ENCODE measurements around the gene HNRNPA3. TPM values are rescaled to one million over a fixed set of nuclear protein-coding genes. Genes with fewer than 3 reads are reported as not detected.

HNRNPA3 gene
- total RNA-seq, 1 donor from 2014 or later = 339 TPM

- H3K27ac Mint-ChIP-seq = no peak overlapping the region
- no peak for TF ChIP-seq CTCF (IDR thresholded peaks at IDR 0.05; ENCODE audit: unreplicated experiment)
Observed at GRCh38 chr2:177271981-177272666, 59.5 kb downstream of the HNRNPA3 start.

DNA sequence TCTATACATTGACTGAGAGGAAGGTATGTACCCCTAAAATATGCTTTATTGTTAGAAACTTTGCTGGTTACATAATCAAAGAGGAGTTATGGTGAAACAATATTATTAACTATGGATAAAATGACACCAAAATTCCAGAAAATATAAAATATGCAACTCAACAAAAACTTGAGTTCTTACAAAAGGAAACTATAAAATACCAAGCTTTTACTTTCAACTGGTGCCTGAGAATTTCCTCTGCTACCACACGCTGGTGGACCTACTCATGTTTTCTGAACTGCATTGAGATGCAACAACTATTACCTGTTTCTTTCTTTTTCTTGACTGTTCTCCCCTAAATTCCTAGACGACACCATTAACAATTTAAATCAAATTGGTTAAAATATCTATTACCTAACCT is 60.2 kb downstream of the HNRNPA3 start:
- Mint-ChIP-seq H3K27me3 (no peaks in the 10 kb centered on the region), H3K4me3 (ENCODE audit: low read depth) (no peak overlapping the region), H3K36me3 (ENCODE audit: insufficient read depth) (no peaks in the 10 kb centered on the region), H3K4me1 (ENCODE audit: low read depth) (no peaks in the 10 kb centered on the region), H3K27ac (no peak overlapping the region), H3K9me3 (ENCODE audit: low read depth) (no peaks in the 10 kb centered on the region)
- DNase-seq (ENCODE audit: low spot score, unreplicated experiment) = no peak
- no peak for TF ChIP-seq CTCF (IDR thresholded peaks at IDR 0.05; ENCODE audit: unreplicated experiment)

More at GRCh38 chr2:177271981-177272666, 59.5 kb downstream of the HNRNPA3 start:
- H3K36me3 Mint-ChIP-seq (ENCODE audit: insufficient read depth) = no peaks in the 10 kb centered on the region
- H3K4me1 Mint-ChIP-seq (ENCODE audit: low read depth) = peaks cover 3% of the 10 kb centered on the region
- peaks cover 3% of the 10 kb centered on the region for H3K9me3 Mint-ChIP-seq (ENCODE audit: low read depth)
- H3K27me3 Mint-ChIP-seq = no peaks in the 10 kb centered on the region
- H3K4me3 Mint-ChIP-seq (ENCODE audit: low read depth) = no peak overlapping the region
- DNase-seq (ENCODE audit: low spot score, unreplicated experiment) = no peak

GRCh38 chr2:177273408-177273807 is 60.8 kb downstream of the HNRNPA3 start:
- Mint-ChIP-seq H3K27ac (no peak overlapping the region), H3K4me3 (ENCODE audit: low read depth) (no peak overlapping the region), H3K9me3 (ENCODE audit: low read depth) (no peaks in the 10 kb centered on the region)

More at GRCh38 chr2:177273408-177273807, 60.8 kb downstream of the HNRNPA3 start:
- no peak for TF ChIP-seq CTCF (IDR thresholded peaks at IDR 0.05; ENCODE audit: unreplicated experiment)
- no peaks in the 10 kb centered on the region for H3K36me3 Mint-ChIP-seq (ENCODE audit: insufficient read depth)
- H3K27me3 Mint-ChIP-seq = no peaks in the 10 kb centered on the region
- no peaks in the 10 kb centered on the region for H3K4me1 Mint-ChIP-seq (ENCODE audit: low read depth)
- no peak for DNase-seq (ENCODE audit: low spot score, unreplicated experiment)

Small RNAs within 50 kb of the gene (microRNA-seq; reads per million reads assigned to microRNA genes)
- not detected for gene MIR3128 (ENCODE audit: borderline number of aligned reads, unreplicated experiment)

Other genes with a start within 250 kb of the HNRNPA3 start
- 58.7 and 59.1 TPM in 2 replicates for gene NFE2L2, start 51.9 kb downstream of the HNRNPA3 start, total RNA-seq
- gene AGPS, start 180.0 kb downstream of the HNRNPA3 start, total RNA-seq = 65.9 and 69.2 TPM in 2 replicates